GM20000 (cell line): Measurements from ENCODE around the gene PTPN18.

Experiments
- DNase-seq: peaks from one replicate; pipeline ENCODE4 v3.0.0; 2012; ENCODE audit warnings: low spot score
- TF ChIP-seq, protein P1 (sequence below): IDR thresholded peaks from 2 replicates; pipeline ENCODE4 v1.5.1; 2012; ENCODE audit warnings: mild to moderate bottlenecking, control low read depth; ENCODE audit errors: extremely low read depth, missing control alignments

The PTPN18 gene, protein sequence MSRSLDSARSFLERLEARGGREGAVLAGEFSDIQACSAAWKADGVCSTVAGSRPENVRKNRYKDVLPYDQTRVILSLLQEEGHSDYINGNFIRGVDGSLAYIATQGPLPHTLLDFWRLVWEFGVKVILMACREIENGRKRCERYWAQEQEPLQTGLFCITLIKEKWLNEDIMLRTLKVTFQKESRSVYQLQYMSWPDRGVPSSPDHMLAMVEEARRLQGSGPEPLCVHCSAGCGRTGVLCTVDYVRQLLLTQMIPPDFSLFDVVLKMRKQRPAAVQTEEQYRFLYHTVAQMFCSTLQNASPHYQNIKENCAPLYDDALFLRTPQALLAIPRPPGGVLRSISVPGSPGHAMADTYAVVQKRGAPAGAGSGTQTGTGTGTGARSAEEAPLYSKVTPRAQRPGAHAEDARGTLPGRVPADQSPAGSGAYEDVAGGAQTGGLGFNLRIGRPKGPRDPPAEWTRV

DNA sequence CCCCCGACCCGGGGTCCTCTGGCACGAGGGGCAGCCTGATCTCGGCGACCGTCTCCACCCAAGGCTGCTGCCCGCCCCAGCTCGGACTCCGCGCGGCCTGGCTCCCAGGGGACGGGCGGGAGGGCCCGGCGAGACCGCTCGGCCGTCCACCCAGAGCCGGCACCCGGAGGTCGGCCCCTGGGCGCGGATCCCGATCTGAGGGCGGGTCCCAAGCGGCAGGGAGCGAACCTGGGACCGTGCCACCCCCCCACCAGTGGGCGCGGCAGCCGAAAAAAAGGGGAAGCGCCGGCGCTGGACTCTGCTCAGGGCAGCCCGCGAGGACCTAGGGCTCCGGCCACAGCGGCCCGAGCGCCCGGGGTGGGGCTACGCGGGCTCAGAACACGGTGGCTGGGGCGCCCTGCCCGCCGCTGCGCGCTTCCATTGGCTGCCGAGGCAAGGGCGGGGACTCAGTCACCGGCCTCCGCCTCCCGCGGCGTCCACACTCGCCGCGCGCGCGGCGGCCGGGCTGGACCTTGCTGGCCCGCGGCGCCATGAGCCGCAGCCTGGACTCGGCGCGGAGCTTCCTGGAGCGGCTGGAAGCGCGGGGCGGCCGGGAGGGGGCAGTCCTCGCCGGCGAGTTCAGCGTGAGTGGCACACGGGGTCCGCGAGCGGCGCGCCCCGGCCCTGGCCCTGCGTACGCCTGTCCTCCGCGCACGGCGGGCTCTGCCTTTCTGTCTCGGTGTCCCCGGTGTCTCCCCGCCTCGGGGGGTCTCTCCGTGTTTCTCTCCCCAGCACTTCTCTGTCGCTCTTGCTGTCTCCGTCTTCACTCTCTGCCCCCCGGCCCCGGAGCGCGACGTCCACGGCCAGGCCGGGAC, at the start of gene PTPN18:
TSS of gene PTPN18 (plus strand) at position 479 of the 854 bp plus-strand sequence. CDS start at position 531, 52 bp downstream.
- TF ChIP-seq, protein P1, sequence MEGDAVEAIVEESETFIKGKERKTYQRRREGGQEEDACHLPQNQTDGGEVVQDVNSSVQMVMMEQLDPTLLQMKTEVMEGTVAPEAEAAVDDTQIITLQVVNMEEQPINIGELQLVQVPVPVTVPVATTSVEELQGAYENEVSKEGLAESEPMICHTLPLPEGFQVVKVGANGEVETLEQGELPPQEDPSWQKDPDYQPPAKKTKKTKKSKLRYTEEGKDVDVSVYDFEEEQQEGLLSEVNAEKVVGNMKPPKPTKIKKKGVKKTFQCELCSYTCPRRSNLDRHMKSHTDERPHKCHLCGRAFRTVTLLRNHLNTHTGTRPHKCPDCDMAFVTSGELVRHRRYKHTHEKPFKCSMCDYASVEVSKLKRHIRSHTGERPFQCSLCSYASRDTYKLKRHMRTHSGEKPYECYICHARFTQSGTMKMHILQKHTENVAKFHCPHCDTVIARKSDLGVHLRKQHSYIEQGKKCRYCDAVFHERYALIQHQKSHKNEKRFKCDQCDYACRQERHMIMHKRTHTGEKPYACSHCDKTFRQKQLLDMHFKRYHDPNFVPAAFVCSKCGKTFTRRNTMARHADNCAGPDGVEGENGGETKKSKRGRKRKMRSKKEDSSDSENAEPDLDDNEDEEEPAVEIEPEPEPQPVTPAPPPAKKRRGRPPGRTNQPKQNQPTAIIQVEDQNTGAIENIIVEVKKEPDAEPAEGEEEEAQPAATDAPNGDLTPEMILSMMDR = peak; percentile 20
- DNase-seq = peak; percentile 92

DNA sequence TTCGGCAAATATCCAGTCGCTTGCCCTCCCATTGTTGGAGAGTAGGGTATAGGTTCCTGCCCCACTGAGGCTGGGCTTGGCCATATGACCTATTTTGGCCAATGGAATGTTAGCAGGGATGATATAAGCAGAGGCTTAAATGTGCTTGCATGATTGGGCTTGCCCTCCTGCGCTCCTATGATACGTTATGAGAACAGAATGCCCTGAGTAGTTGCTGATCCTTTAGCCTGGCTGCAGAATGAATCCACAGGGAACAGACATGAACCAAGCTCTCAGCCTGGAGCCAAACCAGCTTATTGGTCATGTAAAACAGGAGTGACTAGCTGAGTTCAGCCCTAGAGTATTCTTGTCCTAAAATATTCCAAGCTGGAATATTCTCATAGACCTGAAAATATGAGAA, 48.0 kb upstream of the PTPN18 start:
- no peak for DNase-seq
- TF ChIP-seq, protein P1 = no peak

DNA sequence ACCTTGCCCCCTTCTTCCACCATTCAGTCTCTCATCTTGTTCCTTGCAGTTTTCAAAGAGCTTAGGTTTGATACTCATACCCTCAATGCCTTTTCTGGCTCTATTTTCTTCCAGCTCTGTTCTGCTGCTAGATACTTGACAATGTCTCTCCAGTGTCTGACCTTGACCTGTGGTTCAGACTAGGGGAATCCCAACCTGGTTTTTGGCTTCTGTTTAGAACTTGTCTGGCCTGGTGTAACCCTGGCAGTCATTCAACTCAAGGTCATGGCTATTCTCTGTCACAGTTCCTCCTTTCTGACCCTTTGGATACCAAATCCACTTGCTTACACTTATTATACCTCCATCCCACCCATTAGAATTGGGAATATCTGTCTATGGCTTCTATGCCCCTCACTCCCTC, 45.0 kb upstream of the PTPN18 start:
- TF ChIP-seq, protein P1 = no peak
- DNase-seq = no peak

DNA sequence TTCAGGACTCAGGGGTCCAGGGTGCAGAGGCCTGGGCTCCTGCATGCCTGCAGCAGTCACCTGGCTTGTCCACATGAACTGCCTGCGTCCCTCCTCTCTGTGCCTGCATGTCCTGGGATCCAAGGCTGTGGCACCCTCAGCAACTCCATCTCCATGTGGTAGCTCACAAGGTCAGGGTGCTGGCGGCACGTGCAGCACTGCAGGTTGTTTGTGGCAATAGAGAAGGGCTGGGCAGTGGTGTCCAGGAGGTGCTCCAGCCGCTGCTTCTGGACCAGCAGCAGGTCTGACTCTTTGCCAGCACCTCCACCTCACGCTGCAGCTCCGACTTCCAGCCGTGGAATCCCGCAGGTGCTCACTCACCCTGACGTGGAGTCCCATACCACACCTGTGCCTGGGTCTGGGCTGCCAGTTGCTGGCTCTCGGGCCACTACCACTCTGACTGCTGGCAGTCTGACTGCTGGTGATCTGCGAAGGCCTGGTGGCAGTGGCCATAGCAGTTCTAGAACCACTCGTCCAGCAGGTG, 42.0 kb upstream of the PTPN18 start:
- TF ChIP-seq, protein P1 = no peak
- no peak for DNase-seq

DNA sequence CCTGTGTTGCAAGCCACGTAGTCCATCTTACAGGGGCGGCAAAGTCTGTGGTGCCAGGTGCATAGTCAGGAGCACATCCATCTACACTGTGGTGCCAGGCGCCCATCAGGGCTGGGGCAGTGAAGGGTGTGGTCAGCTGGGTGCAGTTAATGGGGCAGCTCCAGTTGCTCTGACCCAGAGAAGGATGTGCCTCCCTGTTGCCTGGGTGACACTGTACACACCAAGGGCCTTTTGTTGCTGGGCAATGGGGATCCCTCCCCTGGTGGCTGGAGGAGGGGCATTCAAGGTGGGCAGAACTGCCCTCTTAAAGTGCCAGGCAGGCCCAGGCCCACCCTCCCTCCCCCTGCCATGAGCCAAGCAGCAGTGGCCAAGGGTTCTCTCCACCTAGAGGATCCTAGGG, 41.5 kb upstream of the PTPN18 start:
- TF ChIP-seq, protein P1 = no peak
- DNase-seq = no peak

DNA sequence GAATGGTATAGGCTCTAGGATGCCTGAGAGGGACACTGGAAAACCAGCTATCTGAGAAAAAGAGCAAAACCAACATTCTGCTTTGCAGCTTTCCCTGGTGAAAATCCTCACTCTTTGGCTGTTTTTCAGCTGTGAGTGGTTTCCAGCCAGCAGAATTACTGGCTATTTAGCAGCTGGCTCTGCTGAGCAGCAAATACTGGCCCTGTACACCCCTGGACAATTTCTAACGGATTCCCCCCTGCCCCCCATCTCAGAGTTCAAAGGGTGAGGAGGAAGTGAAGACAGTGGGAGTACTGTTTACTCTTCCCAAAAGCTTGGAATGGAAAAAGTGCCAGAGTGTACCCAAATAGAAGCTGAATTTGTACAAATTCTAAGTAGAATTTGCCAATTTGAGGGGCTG, 39.3 kb upstream of the PTPN18 start:
- DNase-seq = no peak
- TF ChIP-seq, protein P1 = no peak
